Dedifferentiated amniotic fluid mesenchymal stem cell (primary cell): ENCODE measurements around the gene LCN10.
"Not testable (repeated sequence)": the region's sequence is repeated elsewhere in the genome, so short reads cannot be mapped to it uniquely, and the experiment has no call there.

Experiments
- DNase-seq: peaks from one replicate; pipeline ENCODE4 v3.0.0-alpha.2; 2016; ENCODE audit errors: extremely low spot score

Gene LCN10

DNA sequence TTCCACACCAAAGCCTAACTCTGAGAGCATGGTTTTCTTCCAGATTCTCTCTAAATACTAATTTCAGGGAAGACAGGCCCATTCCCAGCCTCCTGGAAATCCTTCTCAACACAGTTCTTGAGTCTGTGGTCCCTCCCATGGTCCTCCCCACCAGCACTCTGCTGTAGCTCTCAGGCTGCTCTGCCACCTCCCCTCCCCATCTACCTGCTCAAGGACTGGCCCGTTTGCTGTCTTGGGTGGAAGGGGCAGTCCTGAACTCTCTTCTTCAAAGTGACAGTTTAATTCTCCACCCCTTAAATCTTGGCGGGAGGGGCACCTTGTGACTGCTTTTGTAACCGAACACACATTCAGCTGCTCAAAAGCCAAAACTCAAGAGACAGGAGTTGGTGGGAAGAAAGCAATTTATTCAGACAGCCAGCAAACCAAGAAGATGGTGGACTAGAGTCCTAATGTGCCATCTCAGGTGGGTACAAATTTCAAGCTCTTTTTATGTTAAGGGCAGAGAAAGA is 29.2 kb upstream of the LCN10 start:
- no peak for DNase-seq

DNA sequence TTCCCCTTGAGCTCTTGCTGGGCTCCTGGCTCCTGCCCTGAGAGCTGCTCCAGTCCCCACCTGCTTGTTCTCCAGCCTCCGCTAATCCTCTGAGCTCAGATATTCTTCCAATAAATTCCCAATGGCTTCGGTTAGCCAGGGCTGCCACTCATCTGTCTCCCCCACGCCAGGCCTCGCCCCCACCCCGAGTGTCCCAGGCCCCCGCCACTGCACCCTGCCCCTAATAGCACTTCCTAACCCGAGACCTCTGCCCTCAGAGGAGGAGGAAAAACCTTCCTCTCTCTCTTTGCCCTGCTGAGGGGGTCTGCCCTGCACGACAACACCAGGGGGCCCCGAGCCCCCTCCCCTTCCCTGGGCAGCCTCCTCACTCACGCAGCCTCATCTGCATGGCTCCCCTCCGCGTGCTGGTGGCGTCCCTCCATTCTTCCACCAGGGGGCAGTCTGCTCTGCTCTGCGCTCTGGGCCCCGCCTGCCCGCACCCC is 27.0 kb upstream of the LCN10 start:
- DNase-seq: no peak

GRCh38 chr9:136766410-136767120 is 23.8 kb upstream of the LCN10 start:
- DNase-seq: not testable (repeated sequence)

DNA sequence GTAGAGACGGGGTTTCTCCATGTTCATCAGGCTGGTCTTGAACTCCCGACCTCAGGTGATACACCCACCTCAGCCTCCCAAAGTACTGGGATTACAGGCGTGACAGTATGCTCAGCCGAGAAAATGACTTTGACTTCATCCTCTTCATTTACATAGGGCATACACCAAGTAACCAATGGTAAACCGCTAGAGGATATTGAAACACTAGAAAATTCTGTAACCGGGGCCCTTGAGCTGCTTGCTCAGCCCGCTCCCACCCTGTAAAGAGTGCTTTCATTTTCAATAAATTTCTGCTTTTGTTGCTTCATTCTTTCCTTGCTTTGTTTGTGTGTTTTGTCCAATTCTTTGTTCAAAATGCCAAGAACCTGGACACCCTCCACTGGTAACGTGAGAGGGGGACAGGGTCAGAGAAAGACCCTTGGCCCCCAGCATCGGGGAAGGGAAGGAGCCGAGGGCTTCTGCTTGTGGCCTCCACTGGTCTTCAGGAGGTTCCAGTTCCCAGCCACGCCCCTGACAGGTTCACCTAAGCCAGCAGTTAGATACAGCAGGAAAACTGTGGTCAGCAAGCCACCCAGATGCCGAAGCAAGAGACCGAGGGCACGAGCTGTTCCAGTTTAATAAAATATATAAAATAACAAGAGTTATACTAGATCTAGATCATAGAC is 23.1 kb upstream of the LCN10 start:
- DNase-seq: not testable (repeated sequence)

GRCh38 chr9:136765041-136765440 is 22.3 kb upstream of the LCN10 start:
- no peak for DNase-seq

GRCh38 chr9:136764301-136764891 is 21.7 kb upstream of the LCN10 start, which contains the start of gene LCN15:
Gene LCN15 (minus strand): TSS chr9:136764518. CDS start chr9:136764488, 30 bp downstream.
- no peak for DNase-seq

DNA sequence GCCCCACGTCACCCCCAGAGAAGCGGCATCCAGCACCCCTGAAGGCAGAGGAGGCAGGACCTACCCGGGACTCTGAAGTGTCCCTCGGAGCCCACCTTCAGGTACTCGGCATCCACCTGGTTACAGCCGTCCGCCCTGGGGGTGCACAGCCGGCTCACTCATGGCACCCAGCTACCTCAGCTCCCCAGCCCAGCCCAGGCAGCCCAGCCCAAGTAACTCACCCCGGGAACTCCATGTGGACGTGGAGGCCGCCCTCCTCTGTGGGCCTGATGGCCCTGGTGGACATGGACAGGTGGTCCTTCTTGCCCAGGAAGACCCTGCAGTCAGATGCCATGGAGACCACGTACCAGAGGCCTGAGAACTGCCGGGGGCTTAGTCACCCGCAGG is 20.9 kb upstream of the LCN10 start:
- no peak for DNase-seq

DNA sequence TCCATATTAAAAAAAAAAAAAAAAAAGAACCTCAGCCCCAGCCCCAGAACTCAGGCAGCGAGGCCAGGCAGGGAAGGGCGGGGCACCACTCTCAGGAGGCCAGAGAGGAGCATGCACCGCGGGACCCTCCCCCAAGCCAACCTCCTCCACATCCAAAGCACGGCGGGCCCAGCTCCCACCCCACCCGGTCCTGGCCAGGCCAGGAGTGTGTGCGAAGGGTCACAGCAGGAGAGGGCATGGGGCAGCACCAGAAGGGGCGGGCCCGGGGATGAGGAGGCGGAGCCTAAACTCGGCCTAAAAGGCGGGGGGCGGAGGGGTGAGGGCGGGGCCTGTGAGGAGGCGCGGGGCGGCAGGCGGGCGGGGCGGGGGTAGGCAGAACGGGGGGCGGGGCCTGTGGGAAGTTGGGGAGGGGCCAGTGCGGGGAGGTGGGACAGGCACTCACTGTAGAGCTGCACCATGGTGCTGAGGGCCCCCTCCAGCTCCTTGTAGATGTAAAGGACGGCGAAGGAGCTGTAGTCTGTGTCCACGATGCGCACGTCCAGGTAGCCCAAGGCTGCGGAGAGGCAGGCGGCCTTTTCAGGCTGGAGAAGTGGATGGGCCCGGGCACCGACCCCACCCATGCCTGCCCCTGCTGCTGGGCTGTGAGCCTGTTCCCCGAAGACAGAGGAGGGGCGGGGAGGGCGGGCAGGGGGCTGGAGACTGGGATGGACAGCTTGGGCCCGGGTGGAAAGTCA is 20.3 kb upstream of the LCN10 start:
- DNase-seq: no peak

DNA sequence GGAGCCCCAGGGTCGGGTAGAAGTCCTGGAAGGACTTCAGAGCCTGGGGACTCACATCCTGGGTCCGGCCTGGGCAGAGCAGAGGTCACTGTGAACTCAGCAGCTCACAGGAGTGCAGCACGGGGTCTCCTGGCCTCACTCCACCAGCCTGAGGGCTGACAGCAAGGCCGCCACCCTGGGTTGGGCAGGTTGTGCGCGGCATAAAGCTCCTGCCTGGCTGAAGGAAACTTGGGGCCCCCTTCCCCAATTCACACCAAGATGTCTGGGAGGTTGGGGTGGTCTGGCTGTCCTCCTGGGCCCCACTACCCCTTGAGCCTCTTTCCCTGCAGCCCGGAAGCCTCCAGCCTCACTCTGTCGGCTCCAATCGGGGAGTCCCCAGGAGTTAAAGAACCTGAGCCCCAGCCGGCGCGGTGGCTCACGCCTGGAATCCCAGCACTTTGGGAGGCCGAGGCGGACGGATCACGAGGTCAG is 19.5 kb upstream of the LCN10 start:
- no peak for DNase-seq

DNA sequence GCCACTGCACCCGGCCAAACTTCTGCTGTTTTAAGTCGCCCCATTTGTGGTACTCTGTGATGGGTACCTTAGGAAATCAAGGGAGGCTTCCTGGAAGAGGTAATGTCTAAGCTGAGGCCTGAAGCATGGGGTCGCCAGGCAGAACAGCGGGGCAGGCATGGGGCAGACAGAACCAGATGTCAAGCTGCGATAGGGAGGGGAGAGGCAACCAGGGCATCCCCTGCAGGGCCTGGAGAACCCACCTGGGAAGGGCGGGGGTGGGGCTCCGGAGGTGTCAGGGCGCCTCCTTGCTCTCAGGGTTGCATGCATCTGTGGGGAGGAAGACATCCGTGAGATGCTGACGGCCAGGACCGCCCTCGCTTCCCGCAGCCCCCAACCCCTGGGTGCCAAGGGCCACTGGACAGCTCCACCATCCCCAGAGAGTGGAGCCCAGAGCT is 18.8 kb upstream of the LCN10 start:
- DNase-seq: no peak

DNA sequence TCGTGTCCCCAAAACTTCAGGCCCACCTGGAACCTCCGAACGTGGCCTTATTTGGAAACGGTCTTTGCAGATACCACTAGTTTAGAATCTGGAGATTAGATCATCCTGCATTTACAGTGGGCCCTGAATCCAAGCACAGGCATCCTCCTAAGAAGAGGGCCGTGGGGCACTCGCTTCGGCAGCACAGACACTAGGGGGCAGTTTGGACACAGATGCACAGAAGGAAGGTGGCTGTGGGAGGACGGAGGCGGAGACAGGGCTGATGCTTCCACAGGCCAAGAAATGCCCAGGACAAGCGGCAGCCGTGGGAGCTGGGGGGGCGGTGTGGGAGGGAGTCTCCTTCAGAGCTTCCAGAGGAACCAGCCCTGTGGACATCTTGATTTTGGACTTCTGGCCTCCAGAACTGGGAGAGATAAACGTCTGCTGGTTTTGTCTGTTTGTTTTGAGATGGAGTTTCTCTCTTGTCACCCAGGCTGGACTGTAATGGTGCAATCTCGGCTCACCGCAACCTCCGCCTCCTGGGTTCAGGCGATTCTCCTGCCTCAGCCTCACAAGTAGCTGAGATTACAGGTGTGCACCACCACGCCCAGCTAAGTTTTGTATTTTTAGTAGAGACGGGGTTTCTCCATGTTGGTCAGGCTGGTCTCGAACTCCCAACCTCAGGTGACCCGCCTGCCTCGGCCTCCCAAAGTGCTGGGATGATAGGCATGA is 18.2 kb upstream of the LCN10 start:
- peak; percentile 42 for DNase-seq

GRCh38 chr9:136760424-136760823 is 17.7 kb upstream of the LCN10 start:
- DNase-seq: no peak

DNA sequence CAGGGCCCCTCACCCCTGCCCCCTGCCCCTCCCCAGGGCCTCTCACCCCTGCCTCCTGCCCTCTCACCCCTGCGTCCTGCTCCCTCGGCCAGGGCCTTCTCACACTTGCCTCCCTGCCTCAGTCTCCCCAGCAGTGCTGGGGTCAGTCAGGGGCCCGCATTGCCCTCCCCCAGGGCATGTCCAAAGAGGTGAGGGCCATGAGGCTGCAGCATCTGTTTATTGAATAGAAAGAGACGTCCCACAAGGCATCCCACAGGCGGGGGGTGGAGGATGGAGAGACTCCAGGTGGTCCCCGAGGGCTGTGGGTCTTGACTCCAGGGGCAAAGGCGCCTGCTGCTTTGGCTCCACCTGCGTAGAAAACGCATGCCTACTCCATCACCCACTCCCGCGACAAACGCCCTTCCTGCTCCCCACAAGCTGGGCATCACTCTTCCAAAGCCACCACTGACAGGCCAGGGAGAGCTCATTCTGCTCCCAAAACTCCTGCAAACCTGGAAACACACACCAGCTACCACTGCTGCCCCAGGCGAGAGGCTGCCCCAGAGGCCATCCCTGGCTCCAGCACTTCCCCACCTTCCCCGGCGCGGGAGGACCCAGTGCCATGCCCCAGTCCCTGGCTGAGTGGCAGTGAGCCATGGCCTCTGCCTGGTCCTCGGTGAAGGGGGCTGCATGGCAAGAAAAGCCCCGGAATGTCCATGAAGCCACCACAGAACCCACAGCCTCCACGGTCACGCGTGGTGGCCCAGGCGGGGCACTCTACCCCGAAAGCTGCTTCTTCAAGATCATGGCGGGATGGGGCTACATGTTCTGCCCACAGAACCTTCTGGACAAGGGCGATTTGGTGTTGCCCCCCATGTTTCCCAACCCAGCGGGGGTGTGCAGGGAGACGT is 16.9 kb upstream of the LCN10 start:
- no peak for DNase-seq

GRCh38 chr9:136759001-136759400 is 16.3 kb upstream of the LCN10 start:
- no peak for DNase-seq

GRCh38 chr9:136757751-136758140 is 15.0 kb upstream of the LCN10 start:
- no peak for DNase-seq

- no peak for DNase-seq
Measured at GRCh38 chr9:136757328-136757727, 14.6 kb upstream of the LCN10 start.

- DNase-seq: no peak
Measured at GRCh38 chr9:136756836-136757235, 14.1 kb upstream of the LCN10 start.

GRCh38 chr9:136756134-136756438 is 13.3 kb upstream of the LCN10 start:
- DNase-seq: no peak

DNA sequence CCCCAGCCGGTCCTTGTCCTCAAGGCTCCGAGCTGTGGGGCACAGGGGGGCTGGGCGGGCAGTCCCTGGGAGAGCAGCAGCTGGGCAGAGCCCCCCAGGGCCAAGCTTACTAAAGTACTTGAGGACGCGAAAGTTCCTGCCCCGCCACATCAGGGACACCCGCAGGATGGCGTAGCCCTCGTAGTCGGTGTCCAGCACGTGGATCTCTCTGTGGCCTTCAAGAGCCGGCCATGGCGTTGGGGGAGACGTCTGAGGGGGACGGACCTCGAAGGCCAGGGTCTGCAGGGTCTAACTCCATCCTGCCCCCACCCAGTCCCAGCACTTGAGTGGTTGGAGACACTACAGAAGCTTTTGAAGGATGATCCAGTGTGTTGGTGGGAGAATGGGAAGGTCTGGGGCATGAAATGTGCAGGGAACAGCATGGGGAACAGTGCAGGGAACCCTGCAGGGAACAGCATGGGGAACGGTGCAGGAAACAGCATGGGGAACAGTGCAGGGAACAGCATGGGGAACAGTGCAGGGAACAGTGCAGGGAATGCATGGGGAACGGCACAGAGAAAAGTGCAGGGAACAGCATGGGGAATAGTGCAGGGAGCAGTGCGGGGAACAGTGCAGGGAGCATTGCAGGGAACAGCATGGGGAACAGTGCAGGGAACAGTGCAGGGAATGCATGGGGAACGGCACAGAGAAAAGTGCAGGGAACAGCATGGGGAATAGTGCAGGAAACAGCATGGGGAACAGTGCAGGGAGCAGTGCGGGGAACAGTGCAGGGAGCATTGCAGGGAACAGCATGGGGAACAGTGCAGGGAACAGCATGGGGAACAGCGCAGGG is 12.8 kb upstream of the LCN10 start:
- not testable (repeated sequence) for DNase-seq
